H7 (cell line): ENCODE results near the gene KIF13A. TPM values are rescaled to one million over a fixed set of nuclear protein-coding genes. Genes with fewer than 3 reads are reported as not detected.
A peak's percentile ranks its signal among the peaks of the same experiment; 100 is the strongest.
"Not testable (repeated sequence)": the region's sequence is repeated elsewhere in the genome, so short reads cannot be mapped to it uniquely, and the experiment has no call there.

Experiments used
- DNase-seq: peaks from one replicate; pipeline ENCODE4 v3.0.0; 2012
- H3K27me3 ChIP-seq: 2 replicates; pipeline ENCODE4 v1.6.0; 2011; ENCODE audit warnings: mild to moderate bottlenecking, low read length; ENCODE audit not compliant: control insufficient read depth, insufficient read depth
- H3K36me3 ChIP-seq: replicated peaks from 2 replicates; pipeline ENCODE4 v1.5.1; 2011; ENCODE audit warnings: low read length; ENCODE audit not compliant: control insufficient read depth, insufficient read depth
- H3K4me3 ChIP-seq: 2 replicates; pipeline ENCODE4 v1.5.1; 2011; ENCODE audit warnings: low read depth, mild to moderate bottlenecking, control low read depth, low read length, moderate library complexity; ENCODE audit not compliant: insufficient read depth
- total RNA-seq: library from RNA; depleted of rRNA; stranded (reverse); fragments of >200 nt; shearing (Covaris generic); gene quantifications from 2 replicates; pipeline ENCODE4 v1.2.3, GENCODE V29; 2014

The KIF13A gene
- total RNA-seq, 1 experiment from 2014 or later, result 21.0 TPM

- no peak for DNase-seq
- Histone ChIP-seq H3K36me3 (no peaks in the 10 kb centered on the region), H3K27me3 (no peaks in the 10 kb centered on the region), H3K4me3 (no peak overlapping the region)
Measured at GRCh38 chr6:17740559-17741220, 246.7 kb downstream of the KIF13A start.

GRCh38 chr6:17737704-17738252 is 249.7 kb downstream of the KIF13A start:
- Histone ChIP-seq H3K27me3 (no peaks in the 10 kb centered on the region), H3K36me3 (no peaks in the 10 kb centered on the region), H3K4me3 (no peak overlapping the region)
- DNase-seq, result no peak

GRCh38 chr6:17735311-17735710 is 252.1 kb downstream of the KIF13A start:
- DNase-seq, H3K27me3 ChIP-seq, H3K36me3 ChIP-seq, H3K4me3 ChIP-seq: not testable (repeated sequence)

GRCh38 chr6:17730078-17730704 is 257.2 kb downstream of the KIF13A start:
- no peak for DNase-seq
- no peak overlapping the region for H3K4me3 ChIP-seq
- no peaks in the 10 kb centered on the region for H3K27me3 ChIP-seq
- H3K36me3 ChIP-seq, result no peaks in the 10 kb centered on the region

- H3K4me3 ChIP-seq, result no peak overlapping the region
- H3K27me3 ChIP-seq, result no peaks in the 10 kb centered on the region
- DNase-seq, result no peak
- H3K36me3 ChIP-seq, result no peaks in the 10 kb centered on the region
Measured at GRCh38 chr6:17729223-17730077, 258.0 kb downstream of the KIF13A start.

- H3K4me3 ChIP-seq, result no peak overlapping the region
- DNase-seq, result no peak
- H3K27me3 ChIP-seq, result no peaks in the 10 kb centered on the region
- no peaks in the 10 kb centered on the region for H3K36me3 ChIP-seq
Measured at GRCh38 chr6:17728551-17729222, 258.7 kb downstream of the KIF13A start.

- Histone ChIP-seq H3K27me3 (no peaks in the 10 kb centered on the region), H3K4me3 (no peak overlapping the region), H3K36me3 (no peaks in the 10 kb centered on the region)
- DNase-seq, result peak; percentile 87
Measured at GRCh38 chr6:17725083-17725482, 262.4 kb downstream of the KIF13A start.

- no peak for DNase-seq
- H3K4me3 ChIP-seq, result no peak overlapping the region
- no peaks in the 10 kb centered on the region for H3K27me3 ChIP-seq
- H3K36me3 ChIP-seq, result no peaks in the 10 kb centered on the region
Measured at GRCh38 chr6:17724341-17724740, 263.1 kb downstream of the KIF13A start.

- Histone ChIP-seq H3K36me3 (no peaks in the 10 kb centered on the region), H3K27me3 (no peaks in the 10 kb centered on the region), H3K4me3 (no peak overlapping the region)
- no peak for DNase-seq
Measured at GRCh38 chr6:17721671-17722070, 265.8 kb downstream of the KIF13A start.

- no peaks in the 10 kb centered on the region for H3K36me3 ChIP-seq
- DNase-seq, result no peak
- no peak overlapping the region for H3K4me3 ChIP-seq
- H3K27me3 ChIP-seq, result no peaks in the 10 kb centered on the region
Measured at GRCh38 chr6:17719323-17720041, 268.0 kb downstream of the KIF13A start.

- no peak for DNase-seq
Measured at GRCh38 chr6:17716221-17716620, 271.2 kb downstream of the KIF13A start.

GRCh38 chr6:17714879-17715851 is 272.3 kb downstream of the KIF13A start:
- no peak for DNase-seq
- H3K4me3 ChIP-seq, result no peak overlapping the region
- H3K27me3 ChIP-seq, result no peaks in the 10 kb centered on the region
- H3K36me3 ChIP-seq, result no peaks in the 10 kb centered on the region

More at GRCh38 chr6:17716221-17716620, 271.2 kb downstream of the KIF13A start:
- Histone ChIP-seq H3K36me3 (no peaks in the 10 kb centered on the region), H3K4me3 (no peak overlapping the region), H3K27me3 (no peaks in the 10 kb centered on the region)

- Histone ChIP-seq H3K27me3 (no peaks in the 10 kb centered on the region), H3K4me3 (no peak overlapping the region), H3K36me3 (no peaks in the 10 kb centered on the region)
- DNase-seq, result no peak
Measured at GRCh38 chr6:17714177-17714576, 273.3 kb downstream of the KIF13A start.
